ENCODE results near the gene ZNRF3. TPM values are rescaled to one million over a fixed set of nuclear protein-coding genes. Genes with fewer than 3 reads are reported as not detected.

Gene ZNRF3
- polyA plus RNA-seq, 1 of the 3 experiments (the other 2 are of a cell fraction) = 4.2 TPM

GRCh38 chr22:29093501-29094300, 210.3 kb downstream of the ZNRF3 start:
- WGBS (ENCODE audit: low lambda C conversion rate) = 63% methylated on average over 2 of the region's 4 CpGs
- Histone ChIP-seq H2AFZ (ENCODE audit: low read depth) (peak overlapping the region; percentile 44; the same call in 1 of the 2 replicates), H3F3A (replicated peaks; ENCODE audit: insufficient read depth) (peaks cover 28% of the 10 kb centered on the region), H3K36me3 (replicated peaks in 1 of 2; ENCODE audit: control insufficient read depth in 1 of 2, insufficient read depth in 2 of 2, low read length in 1 of 2) (peaks cover 0 to 7% of the 10 kb centered on the region in 2 experiments), H3K4me3 (ENCODE audit: low read depth in 2 of 2, low read length in 1 of 2) (no peak overlapping the region), H3K27me3 (ENCODE audit: insufficient read depth) (no peaks in the 10 kb centered on the region), H3K4me1 (ENCODE audit: control insufficient read depth in 1 of 2, insufficient read depth in 2 of 2, low read depth in 1 of 2, low read length in 1 of 2) (peaks cover 11% of the 10 kb centered on the region in 2 experiments), H3K79me2 (ENCODE audit: insufficient read depth) (no peaks in the 10 kb centered on the region), H3K9me2 (no peaks in the 10 kb centered on the region), H3K27ac (ENCODE audit: low read depth in 2 of 2, low read length in 1 of 2) (peak overlapping the region; percentile 83 to 91), H3K4me2 (peak overlapping the region; percentile 59), H3K9me3 (no peaks in the 10 kb centered on the region), H4K20me1 (ENCODE audit: insufficient read depth) (no peaks in the 10 kb centered on the region), H3K9ac (peak overlapping the region; percentile 20; the same call in 1 of the 2 replicates)
- ChIA-PET POLR2A (no interaction called here), CTCF (interaction anchor here (0.8 to 1.7 kb wide), 5 partner anchors 9 to 101 kb away, joined by 3 to 5 read pairs (median 5); no protein-coding TSS in a partner anchor)
- DNase-seq = peak; percentile 65
- TF ChIP-seq GATA2 (CRISPR knock-in tag; IDR thresholded peaks at IDR 0.05) = no peak
- no peak for TF ChIP-seq GABPA (IDR thresholded peaks at IDR 0.05; ENCODE audit: low read depth)
- TF ChIP-seq FOXJ3 (CRISPR knock-in tag; IDR thresholded peaks at IDR 0.05) = no peak
- TF ChIP-seq ELF1 (IDR thresholded peaks at IDR 0.05) = no peak
- TF ChIP-seq ZBTB33 (IDR thresholded peaks at IDR 0.05; ENCODE audit: borderline replicate concordance, low read depth) = no peak
- no peak for TF ChIP-seq RAD21 (IDR thresholded peaks at IDR 0.05; ENCODE audit: low read length)
- TF ChIP-seq TEAD4 (IDR thresholded peaks at IDR 0.05; ENCODE audit: borderline replicate concordance, insufficient read depth) = 0 out of 2 replicates have a peak, but pooled peaks have one; percentile 80
- peak; percentile 49 to 81; a peak in 3 of 4 replicates for TF ChIP-seq EP300 (IDR thresholded peaks at IDR 0.05; ENCODE audit: borderline replicate concordance in 1 of 2, low read depth in 1 of 2, low read length in 1 of 2)
- peak; percentile 73; the same call in 1 of the 2 replicates for TF ChIP-seq POLR2AphosphoS5 (IDR thresholded peaks at IDR 0.05; ENCODE audit: low read depth, low read length)
- TF ChIP-seq IRF3 (IDR thresholded peaks at IDR 0.05; ENCODE audit: low read depth, low read length) = no peak
- TF ChIP-seq JUND (IDR thresholded peaks at IDR 0.05) = peak; percentile 83
- TF ChIP-seq NRF1 (IDR thresholded peaks at IDR 0.05; ENCODE audit: low read depth, low read length) = no peak
- peak; percentile 16; the same call in 1 of the 2 replicates for TF ChIP-seq RXRA (IDR thresholded peaks at IDR 0.05; ENCODE audit: borderline replicate concordance, low read depth)
- no peak for TF ChIP-seq USF2 (IDR thresholded peaks at IDR 0.05; ENCODE audit: borderline replicate concordance, low read depth, low read length)
- TF ChIP-seq PBX3 (IDR thresholded peaks at IDR 0.05) = peak; percentile 61
- no peak; the same call in 1 of the 2 replicates for TF ChIP-seq SIN3A (IDR thresholded peaks at IDR 0.05; ENCODE audit: borderline replicate concordance, low read depth, low read length)
- TF ChIP-seq CTCF (IDR thresholded peaks at IDR 0.05) = no peak
- no peak for TF ChIP-seq YY1 (IDR thresholded peaks at IDR 0.05; ENCODE audit: low read depth)
- no peak for TF ChIP-seq EZH2phosphoT487 (IDR thresholded peaks at IDR 0.05; ENCODE audit: borderline replicate concordance, low read depth)
- TF ChIP-seq TCF12 (IDR thresholded peaks at IDR 0.05) = peak; percentile 98
- TF ChIP-seq TAF1 (IDR thresholded peaks at IDR 0.05; ENCODE audit: borderline replicate concordance, low read depth, low read length) = no peak
- TF ChIP-seq RCOR1 (IDR thresholded peaks at IDR 0.05; ENCODE audit: low read length) = peak; percentile 93
- no peak for TF ChIP-seq MEF2A (IDR thresholded peaks at IDR 0.05; ENCODE audit: borderline replicate concordance, low read depth)
- peak; percentile 42 for TF ChIP-seq CHD2 (IDR thresholded peaks at IDR 0.05; ENCODE audit: low read length, partially characterized antibody)
- no peak for TF ChIP-seq FOXM1 (IDR thresholded peaks at IDR 0.05; ENCODE audit: low read depth)
- TF ChIP-seq SMC3 (IDR thresholded peaks at IDR 0.05; ENCODE audit: low read depth, low read length) = no peak
- TF ChIP-seq RFX5 (IDR thresholded peaks at IDR 0.05; ENCODE audit: low read length) = no peak

Measured in SK-N-SH (cell line).